AML-193 (cell line): ENCODE measurements around the gene NOC2L.
"Not testable (repeated sequence)": the region's sequence is repeated elsewhere in the genome, so short reads cannot be mapped to it uniquely, and the experiment has no call there.

ENCODE experiments used
- DNase-seq, 2 experiments: peaks; one replicate each; lab custom pipeline; 2025; lab: John Stamatoyannopoulos, UW

The NOC2L gene

GRCh38 chr1:904310-904950 lies 54.6 kb downstream of the NOC2L start:
- peak; percentile 50 to 53 for DNase-seq

GRCh38 chr1:903721-904271 lies 55.3 kb downstream of the NOC2L start:
- no peak for DNase-seq

GRCh38 chr1:903305-903704 lies 55.8 kb downstream of the NOC2L start:
- DNase-seq = no peak

- DNase-seq = no peak
Observed at GRCh38 chr1:902802-903201, 56.3 kb downstream of the NOC2L start.

GRCh38 chr1:901108-901859 lies 57.8 kb downstream of the NOC2L start:
- no peak for DNase-seq

- no peak for DNase-seq
Observed at GRCh38 chr1:899636-900317, 59.3 kb downstream of the NOC2L start.

- not testable (repeated sequence) for DNase-seq
Observed at GRCh38 chr1:897951-898350, 61.1 kb downstream of the NOC2L start.

- no peak for DNase-seq
Observed at GRCh38 chr1:897226-897625, 61.8 kb downstream of the NOC2L start.
